NCI-H2227 treated with DMSO at 0.1 percent for 48 hours (cell line): ENCODE results near the gene LINC00632.
A peak's percentile ranks its signal among the peaks of the same experiment; 100 is the strongest.
"Not testable (repeated sequence)": the region's sequence is repeated elsewhere in the genome, so short reads cannot be mapped to it uniquely, and the experiment has no call there.

Experiments used
- DNase-seq: peaks from one replicate; lab custom pipeline; 2025; lab: John Stamatoyannopoulos, UW

LINC00632 gene

DNA sequence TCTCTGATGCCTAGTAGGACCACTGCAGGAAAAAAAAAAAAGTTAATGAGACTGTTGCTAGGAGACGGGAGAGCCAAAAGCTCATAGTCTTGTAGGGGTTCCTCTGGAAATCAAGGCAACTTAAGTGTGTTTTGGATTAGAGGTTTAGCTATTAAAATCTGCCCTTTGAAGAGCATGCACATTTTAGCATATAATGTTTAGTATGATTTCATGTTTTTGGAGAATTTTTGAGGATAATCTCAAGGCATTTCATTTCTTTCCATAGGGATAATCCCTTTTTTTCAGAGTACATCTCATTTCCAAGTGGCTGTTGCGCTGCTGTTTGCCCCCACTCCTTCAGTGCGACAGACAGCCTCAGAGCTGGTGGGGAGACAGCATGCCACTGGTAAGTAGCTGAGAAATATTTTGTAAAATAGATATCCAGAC, at the start of gene LINC00632:
LINC00632 (plus strand) TSS at position 339 of the 426 bp plus-strand sequence.
- DNase-seq: no peak

DNA sequence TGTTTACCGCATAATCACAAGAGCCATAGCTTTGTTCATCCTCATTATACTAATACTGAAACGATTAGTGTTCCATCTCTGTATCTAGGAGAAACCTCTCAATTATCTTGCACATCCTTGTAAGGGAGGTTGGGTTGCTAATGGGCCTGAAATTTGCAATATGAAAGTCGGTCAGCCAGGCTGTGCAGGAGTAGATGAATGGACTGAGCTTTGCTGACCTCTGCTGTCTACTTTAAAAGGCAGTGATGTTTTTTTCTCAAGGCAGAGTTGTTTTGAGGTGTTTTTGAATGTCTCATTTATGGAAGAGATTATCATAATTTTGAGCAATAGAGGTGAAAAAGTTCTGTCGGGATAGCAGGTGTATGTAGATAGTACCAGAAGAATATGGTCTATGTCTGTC, 47.9 kb upstream of the LINC00632 start:
- no peak for DNase-seq

DNA sequence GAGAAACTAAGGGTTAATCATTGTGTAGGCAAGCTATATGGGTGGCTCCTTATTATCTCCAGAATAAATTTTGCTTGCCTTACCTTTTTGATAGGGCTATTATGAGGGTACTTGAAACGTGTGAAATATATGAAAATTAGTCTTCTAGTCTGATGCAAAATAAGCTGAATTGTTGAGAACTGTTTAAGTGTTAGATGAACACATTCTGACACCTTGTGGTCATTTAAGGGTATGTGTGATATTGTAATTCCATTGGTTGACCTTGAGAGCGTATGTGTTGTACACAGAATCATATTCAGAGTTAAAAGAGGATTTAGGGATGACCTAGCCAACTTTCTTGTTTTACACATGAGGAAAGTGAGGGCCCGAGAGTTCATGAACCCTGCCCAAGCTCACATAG, 44.6 kb upstream of the LINC00632 start:
- no peak for DNase-seq

DNA sequence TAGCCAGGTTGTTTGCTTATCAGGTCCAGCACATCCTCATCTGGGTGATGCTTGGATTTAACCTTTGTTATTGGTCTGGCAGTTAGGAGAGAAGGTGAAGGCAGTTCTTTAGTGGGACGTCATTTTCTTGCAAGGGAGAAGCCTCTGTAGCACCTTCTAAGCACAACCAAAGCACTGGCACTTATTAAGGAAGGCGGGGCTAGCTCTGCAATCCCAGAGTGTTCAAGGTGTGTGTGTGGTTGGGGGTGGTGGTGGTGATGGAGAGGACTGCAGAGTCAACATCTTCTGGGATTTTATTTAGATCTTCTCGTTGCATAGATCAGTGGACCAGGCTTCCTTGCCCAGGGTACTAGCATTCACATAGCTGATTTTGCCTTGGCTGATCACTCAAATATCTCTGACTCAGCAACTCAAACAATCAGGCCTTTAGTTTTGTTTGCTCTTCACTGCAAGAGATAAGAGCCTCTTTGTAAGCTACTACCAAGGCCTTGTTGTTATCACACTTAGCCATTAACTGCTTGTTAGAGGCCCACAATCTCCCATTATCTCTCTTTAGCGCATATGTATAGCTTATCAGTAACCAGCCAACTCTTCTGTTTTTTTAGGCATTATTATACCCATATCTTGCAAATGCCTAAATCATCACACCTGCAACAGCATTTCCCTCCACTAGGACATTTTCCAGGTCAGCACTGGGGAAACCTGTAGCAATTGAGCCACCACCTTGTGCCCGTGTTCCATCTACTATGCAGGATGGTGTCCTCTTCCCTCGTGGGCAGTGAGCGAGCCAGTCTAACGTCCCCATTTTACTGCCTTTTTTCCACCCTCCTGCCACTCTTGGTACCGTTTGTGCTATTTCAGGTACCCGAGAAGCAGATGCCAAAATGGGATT, 36.5 kb upstream of the LINC00632 start:
- no peak for DNase-seq

DNA sequence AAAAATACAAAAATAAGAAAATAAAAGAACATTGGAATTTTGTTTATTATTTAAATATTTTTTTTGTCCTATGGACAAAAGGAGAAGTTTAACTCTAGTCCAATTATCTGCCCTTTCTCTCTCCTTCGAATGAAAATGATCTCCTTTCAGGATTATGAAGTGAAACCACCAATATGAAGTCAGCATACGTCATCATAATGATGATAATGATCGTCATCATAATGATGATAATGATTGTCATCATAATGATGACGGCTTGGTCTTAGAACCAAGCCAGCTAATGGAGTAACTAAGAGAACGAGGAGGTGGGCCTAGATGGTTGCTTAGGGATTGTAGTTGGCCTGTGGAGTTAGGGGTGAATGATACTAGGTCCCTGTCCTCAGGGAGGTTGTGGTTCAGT, 21.9 kb upstream of the LINC00632 start:
- no peak for DNase-seq

DNA sequence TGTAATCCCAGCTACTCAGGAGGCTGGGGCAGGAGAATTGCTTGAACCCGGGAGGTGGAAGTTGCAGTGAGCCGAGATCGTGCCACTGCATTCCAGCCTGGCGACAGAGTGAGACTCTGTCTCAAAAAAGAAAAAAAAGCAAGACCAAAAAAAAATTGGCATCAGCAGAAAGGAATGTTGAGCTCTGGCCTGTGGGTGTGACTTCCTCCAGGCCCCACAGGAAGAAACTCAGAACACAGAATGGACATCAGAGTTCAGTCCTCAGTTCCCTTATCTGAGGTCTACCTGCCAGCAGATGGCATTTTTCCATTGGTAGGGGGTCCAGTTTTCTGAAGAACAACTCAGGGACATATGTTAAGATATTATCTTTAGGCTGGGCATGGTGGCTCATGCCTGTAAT, 18.0 kb upstream of the LINC00632 start:
- DNase-seq: not testable (repeated sequence)

DNA sequence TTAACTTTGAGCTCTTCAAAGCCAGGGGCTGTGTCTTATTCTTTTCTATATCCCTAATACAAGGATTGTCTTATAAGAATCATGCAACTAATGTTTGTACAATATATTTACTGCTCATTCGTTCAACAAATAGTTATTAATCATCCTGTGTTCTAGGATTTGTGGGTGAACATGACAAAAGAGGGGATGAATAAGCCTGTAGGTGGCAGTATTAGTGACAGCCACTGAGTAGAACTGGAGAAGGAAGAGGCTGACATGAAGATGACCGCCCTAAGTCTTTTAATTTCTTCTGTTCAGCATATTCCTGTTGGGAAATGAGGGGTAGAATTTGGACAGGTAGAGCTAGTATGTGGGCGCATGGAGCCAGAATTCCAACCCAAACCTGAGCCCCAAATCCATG, 11.9 kb upstream of the LINC00632 start:
- DNase-seq: no peak

DNA sequence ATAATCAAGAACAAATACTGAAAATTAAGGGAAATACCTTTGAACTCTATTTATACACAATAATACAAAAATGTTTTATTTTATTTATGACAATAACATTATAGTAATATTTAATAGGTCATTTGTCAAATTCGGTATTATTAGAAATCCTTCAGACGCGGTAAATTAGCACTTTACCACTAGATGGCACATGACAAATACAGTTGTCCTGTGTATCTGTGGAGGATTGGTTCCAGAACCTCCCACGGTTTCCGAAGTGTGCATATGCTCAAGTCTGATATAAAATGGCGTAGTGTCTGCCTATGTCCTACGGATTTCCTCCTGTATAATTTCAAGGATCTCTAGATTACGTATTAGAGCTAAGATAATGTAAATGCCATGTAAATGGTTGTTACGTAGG, 8.1 kb upstream of the LINC00632 start:
- no peak for DNase-seq

DNA sequence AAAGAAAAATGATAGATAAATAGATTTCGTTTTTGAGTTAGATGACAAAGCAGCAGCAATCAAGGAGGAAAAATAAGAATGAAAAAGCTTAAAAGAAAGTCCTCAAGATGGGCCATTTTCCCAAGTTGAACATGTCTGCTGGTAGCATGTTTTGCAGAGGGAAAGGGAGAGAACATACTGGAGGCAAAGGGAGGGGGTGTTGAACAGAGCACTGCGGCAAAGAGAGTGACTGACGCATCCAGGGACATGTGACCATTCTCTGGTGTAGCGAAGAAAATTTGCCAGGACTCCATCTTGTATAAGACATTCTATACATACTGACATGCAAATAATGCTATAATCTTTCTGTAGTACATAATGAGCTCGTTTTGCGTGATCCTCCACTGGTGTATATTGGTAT, 1.2 kb downstream of the LINC00632 start:
- no peak for DNase-seq

DNA sequence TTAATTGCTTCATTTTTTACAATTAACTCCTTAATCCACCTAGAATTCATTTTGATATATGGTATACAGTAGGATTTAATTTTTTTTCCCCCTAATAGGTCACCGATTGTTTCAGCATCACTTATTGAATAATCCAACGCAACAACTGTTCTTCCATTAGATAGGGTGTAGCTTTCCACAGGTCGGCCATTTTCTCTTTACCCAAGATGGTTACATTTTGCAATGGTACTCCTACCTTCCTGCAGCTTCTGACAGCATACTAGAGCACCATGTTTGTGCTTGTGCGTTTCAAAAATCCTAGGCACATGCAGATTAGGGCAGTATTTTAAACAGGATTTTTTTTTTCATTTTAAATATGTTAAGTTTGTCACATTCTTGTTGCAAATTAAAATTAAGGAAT, 2.3 kb downstream of the LINC00632 start:
- DNase-seq: no peak

DNA sequence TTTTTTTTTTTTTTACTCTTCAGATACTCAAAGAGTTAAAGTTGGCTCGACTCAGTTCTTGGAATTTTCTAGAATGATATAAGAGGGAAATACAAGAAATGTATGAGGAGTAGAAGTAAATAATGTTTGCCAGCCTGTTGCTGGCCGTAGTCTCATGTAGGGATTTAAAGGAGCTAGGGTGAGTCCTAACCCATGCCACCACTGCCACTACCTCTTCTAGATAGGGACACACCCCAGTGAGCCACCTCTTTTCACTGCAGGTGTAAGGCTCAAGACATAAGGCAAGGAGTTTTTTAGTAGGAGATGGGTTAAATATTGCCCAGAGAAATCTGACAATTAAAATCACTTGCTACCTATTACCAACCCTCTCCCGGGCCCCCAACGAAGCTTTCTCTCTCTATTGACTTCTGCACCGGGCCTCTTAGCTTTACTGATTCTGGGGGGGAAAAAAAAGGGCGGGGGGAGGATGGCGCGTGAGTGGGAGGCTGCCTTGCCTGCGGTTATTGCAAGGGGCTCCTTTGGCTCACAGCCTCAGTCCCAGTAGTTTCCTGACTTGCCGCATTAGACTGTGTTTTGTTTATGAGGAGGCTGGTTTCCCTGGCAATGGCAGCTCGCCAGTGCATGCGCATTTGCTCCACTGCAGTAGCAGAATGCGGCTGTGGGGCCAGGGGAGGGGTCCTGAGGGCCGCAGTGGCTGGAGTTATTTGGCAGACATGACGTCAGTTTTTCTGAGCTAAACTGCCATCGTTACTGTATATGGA, 3.0 kb downstream of the LINC00632 start:
- DNase-seq: no peak

DNA sequence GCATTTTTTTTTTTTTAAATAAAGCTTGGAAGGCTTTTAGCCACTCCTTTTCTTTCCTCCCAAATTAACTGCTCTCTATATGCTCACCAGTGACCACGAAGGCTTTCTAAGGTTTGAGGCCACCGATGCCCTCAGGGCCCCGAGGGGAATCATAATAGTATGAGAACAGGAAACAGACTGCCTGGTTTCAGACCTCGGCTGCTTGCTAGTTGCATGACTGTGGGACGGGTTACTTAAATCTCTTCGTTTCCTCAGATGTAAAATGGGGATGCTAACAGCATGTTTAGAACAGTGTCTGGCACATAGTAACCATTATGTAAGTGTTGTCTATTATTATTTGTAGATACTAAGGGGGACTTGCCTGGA, 3.6 kb downstream of the LINC00632 start:
- DNase-seq: no peak

DNA sequence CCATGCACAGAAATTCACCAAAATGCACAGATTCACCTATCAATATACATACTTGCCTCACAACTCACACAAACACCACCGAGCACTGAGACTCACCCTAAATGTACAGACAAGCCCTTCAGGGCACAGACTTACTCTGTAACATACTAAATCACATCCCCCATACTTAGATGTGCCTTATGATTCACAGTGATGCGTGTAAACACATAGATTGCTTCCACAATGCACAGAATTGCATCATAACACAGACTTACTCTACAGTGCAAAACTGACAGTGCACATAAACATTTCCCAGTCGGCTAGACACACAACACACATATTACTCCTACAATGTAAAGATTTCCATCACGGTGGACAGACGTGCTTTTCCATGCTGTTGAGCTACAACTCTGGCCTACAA, 6.2 kb downstream of the LINC00632 start:
- no peak for DNase-seq

DNA sequence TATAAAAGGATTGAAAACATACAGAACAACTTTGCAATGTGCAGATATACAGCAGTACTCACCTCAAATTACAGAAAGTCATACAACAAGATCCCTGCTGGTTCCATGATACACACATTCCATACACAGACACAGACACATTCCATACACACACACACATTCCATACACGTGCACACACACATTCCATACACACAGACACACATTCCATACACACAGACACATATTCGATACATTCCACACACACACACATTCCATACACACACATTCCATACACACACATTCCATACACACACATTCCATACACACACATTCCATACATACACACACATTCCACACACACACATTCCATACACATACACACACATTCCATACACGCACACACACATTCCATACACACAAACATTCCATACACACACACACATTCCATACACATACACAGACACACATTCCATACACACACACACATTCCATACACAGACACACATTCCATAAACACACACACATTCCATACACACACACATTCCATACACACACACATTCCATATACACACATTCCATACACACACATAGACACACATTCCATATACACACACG, 13.7 kb downstream of the LINC00632 start:
- DNase-seq: no peak

DNA sequence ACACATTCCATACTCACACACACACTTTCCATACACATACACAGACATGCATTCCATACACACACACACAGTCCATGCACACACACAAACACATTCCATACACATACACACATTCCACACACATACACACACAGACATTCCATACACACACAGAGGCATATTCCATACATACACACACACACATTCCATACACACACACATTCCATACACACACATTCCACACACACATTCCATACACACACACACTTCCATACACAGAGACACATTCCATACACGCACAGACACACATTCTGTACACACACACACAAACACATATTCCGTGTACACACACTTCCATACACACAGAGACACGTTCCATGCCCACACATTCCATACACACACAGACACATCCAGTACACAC, 14.8 kb downstream of the LINC00632 start:
- no peak for DNase-seq

DNA sequence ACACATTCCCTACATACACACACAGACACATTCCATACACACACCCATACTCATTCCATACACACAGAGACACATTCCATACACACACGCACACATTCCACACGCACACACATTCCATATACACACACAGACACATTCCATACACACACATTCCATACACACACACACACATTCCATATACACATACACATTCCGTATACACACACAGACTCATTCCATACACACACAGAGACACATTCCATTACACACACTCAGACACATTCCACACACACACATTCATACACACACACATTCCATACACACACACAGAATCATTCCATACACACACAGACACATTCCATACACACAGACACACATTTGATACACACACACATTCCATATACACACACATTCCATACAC, 15.2 kb downstream of the LINC00632 start:
- DNase-seq: no peak

DNA sequence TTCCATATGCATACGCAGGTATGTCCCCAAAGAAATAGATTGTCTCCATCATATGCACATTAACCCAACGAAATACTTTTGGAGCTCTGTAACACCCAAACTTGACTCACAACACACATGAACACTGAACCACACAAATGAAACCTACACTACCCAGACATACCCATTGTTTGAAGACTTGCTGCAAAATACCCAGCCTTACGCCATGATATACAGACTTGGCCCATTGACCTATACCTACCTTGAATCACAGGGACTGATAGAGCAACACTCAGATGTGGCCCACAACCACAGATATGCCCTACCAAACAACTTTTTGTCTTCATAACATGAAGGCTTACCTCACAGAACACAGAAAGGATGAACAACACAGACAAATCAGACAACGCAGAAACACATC, 15.9 kb downstream of the LINC00632 start:
- DNase-seq: no peak

DNA sequence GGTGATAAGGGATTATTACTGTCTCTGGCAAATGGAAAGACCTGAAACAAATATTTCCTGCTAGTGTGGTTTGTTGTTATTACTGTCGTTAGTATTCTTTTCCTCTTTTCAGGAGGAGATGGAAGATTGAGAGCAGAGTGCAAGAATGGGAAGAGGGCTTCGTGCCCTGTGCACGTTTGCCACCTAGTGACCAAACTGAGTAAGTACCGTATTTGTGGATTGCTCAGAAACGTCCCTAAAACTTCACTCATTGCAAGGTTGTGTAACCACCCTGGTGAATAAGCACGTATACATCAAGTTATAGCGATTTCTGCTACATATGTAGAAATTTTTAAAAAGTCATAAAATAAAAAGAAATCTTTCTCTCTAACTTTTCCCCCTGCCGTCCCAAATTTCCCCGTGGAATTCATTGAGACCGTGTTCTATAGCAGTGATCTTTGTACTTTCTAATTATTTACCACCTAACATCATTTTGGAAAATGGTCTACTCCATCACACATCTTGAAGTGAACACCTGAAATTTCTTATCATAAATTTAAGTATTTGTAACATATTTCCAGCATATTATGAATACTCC, 24.3 kb downstream of the LINC00632 start:
- peak; percentile 2 for DNase-seq

DNA sequence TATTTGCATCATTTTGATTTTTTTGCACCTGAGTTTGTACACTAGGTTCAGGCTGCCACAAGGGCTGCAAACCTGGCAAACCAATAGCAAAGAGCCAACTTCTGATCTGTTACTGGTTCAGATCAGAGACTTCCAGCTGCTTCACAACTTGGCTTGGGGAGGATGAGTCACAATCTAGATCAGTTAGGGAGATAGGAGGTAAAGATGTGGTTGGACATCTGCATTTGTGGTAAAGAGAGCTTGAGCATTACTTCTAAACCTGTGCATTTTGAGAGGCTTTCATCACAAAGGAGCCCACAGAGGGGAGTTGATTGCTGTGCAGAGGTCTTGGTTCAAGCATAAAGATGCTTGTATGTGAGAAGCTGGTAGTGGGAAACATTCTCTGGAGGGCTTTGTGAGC, 34.5 kb downstream of the LINC00632 start:
- no peak for DNase-seq

DNA sequence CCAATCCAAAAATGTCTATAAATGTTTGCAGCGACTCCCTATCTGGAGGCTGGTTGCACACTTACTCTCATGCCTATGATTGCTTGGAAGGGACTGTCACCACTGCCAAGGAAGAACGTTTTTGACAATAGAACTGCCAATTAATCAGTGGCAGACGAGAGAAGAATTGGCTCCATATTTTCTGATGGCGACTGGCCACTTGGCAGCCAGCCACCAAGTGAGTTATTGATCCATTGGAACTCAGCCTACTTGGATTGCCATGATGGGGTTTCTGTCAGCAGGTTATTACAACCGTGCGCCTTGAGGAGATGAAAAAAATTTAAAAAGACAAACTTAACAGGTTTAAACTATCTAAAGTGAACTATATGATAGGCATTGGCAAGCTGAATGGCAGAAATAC, 47.4 kb downstream of the LINC00632 start:
- DNase-seq: no peak

DNA sequence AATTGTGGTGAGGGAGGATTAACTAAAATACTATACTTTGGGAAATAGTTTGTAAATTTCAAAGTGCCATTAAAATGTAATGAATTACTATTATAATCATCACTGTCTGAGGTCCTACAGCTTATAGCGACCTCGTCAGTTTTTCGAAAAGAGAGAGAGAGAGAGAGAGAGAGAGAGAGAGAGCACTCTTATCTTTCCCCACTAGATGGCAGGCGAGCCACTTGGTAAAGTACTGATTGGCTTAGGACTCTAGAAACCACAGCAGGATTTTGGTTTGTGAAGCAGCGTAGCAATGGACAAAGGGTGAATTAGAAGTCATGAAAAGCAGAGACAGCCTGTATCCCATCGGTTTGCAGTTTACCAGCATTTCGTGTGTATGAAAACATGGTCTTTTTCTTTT, 52.5 kb downstream of the LINC00632 start:
- DNase-seq: peak; percentile 5

DNA sequence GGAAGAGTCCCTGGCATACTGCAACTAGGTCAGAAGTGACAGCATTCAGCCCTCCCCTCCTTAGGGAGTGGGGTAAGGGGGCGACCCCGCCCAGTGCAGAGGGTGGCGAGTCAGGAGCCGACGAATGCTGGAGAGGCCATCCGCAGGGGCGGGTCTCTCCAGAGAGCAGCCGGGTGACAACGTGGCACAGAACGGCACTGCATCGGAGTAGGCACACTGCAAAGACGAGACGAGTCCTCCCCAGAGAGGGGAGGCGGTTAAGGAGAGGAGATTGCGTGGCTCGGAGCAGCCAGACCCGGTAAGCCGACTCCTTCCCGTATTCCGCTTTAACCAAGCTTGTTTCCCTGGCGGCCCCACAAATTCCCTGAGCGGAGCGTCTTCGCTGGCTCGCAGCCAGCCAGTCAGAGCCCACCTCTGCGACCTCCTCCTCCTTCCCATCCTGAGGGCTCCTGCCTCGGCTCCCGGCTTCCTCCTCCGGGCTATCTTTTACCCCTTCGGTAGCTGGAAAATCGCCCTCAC, 54.9 kb downstream of the LINC00632 start:
- DNase-seq: no peak
